ENCODE measurements around the gene PLCXD3.

PLCXD3 gene

GRCh38 chr5:41510176-41510831 lies at the start of gene PLCXD3:
Gene PLCXD3 (minus strand): TSS chr5:41510601. CDS start chr5:41510526, 75 bp downstream.
- DNase-seq (ENCODE audit: low read depth, low spot score) = no peak

GRCh38 chr5:41559184-41559583 lies 48.8 kb upstream of the PLCXD3 start:
- DNase-seq (ENCODE audit: low read depth, low spot score) = no peak

- DNase-seq (ENCODE audit: low read depth, low spot score) = no peak
Measured at GRCh38 chr5:41558295-41558694, 47.9 kb upstream of the PLCXD3 start.

GRCh38 chr5:41547991-41548390 lies 37.6 kb upstream of the PLCXD3 start:
- no peak for DNase-seq (ENCODE audit: low read depth, low spot score)

- DNase-seq (ENCODE audit: low read depth, low spot score) = no peak
Measured at GRCh38 chr5:41542183-41542582, 31.8 kb upstream of the PLCXD3 start.

GRCh38 chr5:41539454-41539853 lies 29.1 kb upstream of the PLCXD3 start:
- DNase-seq (ENCODE audit: low read depth, low spot score) = no peak

- DNase-seq (ENCODE audit: low read depth, low spot score) = no peak
Measured at GRCh38 chr5:41537581-41537980, 27.2 kb upstream of the PLCXD3 start.

- DNase-seq (ENCODE audit: low read depth, low spot score) = no peak
Measured at GRCh38 chr5:41532485-41532884, 22.1 kb upstream of the PLCXD3 start.

- no peak for DNase-seq (ENCODE audit: low read depth, low spot score)
Measured at GRCh38 chr5:41527201-41527779, 16.9 kb upstream of the PLCXD3 start.

- no peak for DNase-seq (ENCODE audit: low read depth, low spot score)
Measured at GRCh38 chr5:41526699-41527098, 16.3 kb upstream of the PLCXD3 start.

GRCh38 chr5:41524174-41524573 lies 13.8 kb upstream of the PLCXD3 start:
- DNase-seq (ENCODE audit: low read depth, low spot score) = no peak

- DNase-seq (ENCODE audit: low read depth, low spot score) = no peak
Measured at GRCh38 chr5:41522193-41522786, 11.9 kb upstream of the PLCXD3 start.

GRCh38 chr5:41519801-41520200 lies 9.4 kb upstream of the PLCXD3 start:
- no peak for DNase-seq (ENCODE audit: low read depth, low spot score)

GRCh38 chr5:41517909-41518308 lies 7.5 kb upstream of the PLCXD3 start:
- DNase-seq (ENCODE audit: low read depth, low spot score) = no peak

- no peak for DNase-seq (ENCODE audit: low read depth, low spot score)
Measured at GRCh38 chr5:41511241-41511640, 840 bp upstream of the PLCXD3 start.

- no peak for DNase-seq (ENCODE audit: low read depth, low spot score)
Measured at GRCh38 chr5:41509399-41510175, 814 bp downstream of the PLCXD3 start.

- no peak for DNase-seq (ENCODE audit: low read depth, low spot score)
Measured at GRCh38 chr5:41508696-41509398, 1.6 kb downstream of the PLCXD3 start.

- no peak for DNase-seq (ENCODE audit: low read depth, low spot score)
Measured at GRCh38 chr5:41508186-41508585, 2.2 kb downstream of the PLCXD3 start.

- no peak for DNase-seq (ENCODE audit: low read depth, low spot score)
Measured at GRCh38 chr5:41507501-41507900, 2.9 kb downstream of the PLCXD3 start.

- DNase-seq (ENCODE audit: low read depth, low spot score) = no peak
Measured at GRCh38 chr5:41503860-41504259, 6.5 kb downstream of the PLCXD3 start.

GRCh38 chr5:41503310-41503709 lies 7.1 kb downstream of the PLCXD3 start:
- DNase-seq (ENCODE audit: low read depth, low spot score) = no peak

Measured in smooth muscle cell of the brain vasculature (primary cell).